GM12878 (cell line): ENCODE results near the gene TMED5. TPM values are rescaled to one million over a fixed set of nuclear protein-coding genes. Genes with fewer than 3 reads are reported as not detected.

ENCODE experiments used
- ATAC-seq: fragments of 200-7000 bp; cut with Tn5 transposase; 3 replicates; pipeline ENCODE4 v1.9.1; 2020; ENCODE audit warnings: mild to moderate bottlenecking, moderate library complexity
- BruUV-seq: library from RNA; stranded (reverse); fragments of 400-500 nt; replicated peaks from 2 replicates; lab custom pipeline; 2021; lab: Mats Ljungman, UMichigan
- CTCF ChIA-PET: fragments of 300-600 bp; sonication (Branson Sonifier 250); formaldehyde crosslinking; extraction: SDS; loops from one replicate; lab custom pipeline; 2021; ENCODE audit warnings: inconsistent platforms; lab: Yijun Ruan, JAX
- POLR2A ChIA-PET: fragments of 350-600 bp; formaldehyde crosslinking; extraction: SDS; loops from one replicate; lab custom pipeline; 2021; ENCODE audit warnings: inconsistent platforms; lab: Charles Lee
- RAD21 ChIA-PET: fragments of 300-600 bp; sonication (Branson Sonifier 250); formaldehyde crosslinking; loops from one replicate; lab custom pipeline; 2023; ENCODE audit warnings: antibody characterized with exemption; ENCODE audit not compliant: unreplicated experiment; lab: Charles Lee
- SMC1A ChIA-PET: fragments of 300-600 bp; sonication (Branson Sonifier 250); formaldehyde crosslinking; loops from one replicate; lab custom pipeline; 2023; ENCODE audit not compliant: unreplicated experiment, uncharacterized antibody; lab: Charles Lee
- DNase-seq: peaks from one replicate; pipeline ENCODE4 v3.0.0-alpha.2; 2011; ENCODE audit warnings: low read depth, low spot score
- FAIRE-seq: peaks from 3 replicates; lab custom pipeline; 2011; peaks lifted over from hg19 to GRCh38; lab: Jason Lieb, UNC
- H2AFZ ChIP-seq: 2 replicates; pipeline ENCODE4 v1.6.0; 2011; ENCODE audit warnings: low read depth, low read length, control low read depth; ENCODE audit not compliant: control insufficient read depth
- H3K27ac ChIP-seq: 2 replicates; pipeline ENCODE4 v1.5.1; 2011; ENCODE audit warnings: control low read depth; ENCODE audit not compliant: control insufficient read depth, insufficient read depth
- H3K27me3 ChIP-seq, 2 experiments: replicated peaks in 1 of 2; 2 replicates each; pipeline versions ENCODE4 v1.6.0 to v1.6.1; 2011; ENCODE audit warnings: low read length in 1 of 2; ENCODE audit not compliant: control insufficient read depth in 2 of 2, insufficient read depth in 2 of 2
- H3K36me3 ChIP-seq, 2 experiments: 2 replicates each; pipeline ENCODE4 v1.5.1; 2011; ENCODE audit warnings: low read length in 1 of 2; ENCODE audit not compliant: control insufficient read depth in 2 of 2, insufficient read depth in 2 of 2
- H3K4me1 ChIP-seq: 2 replicates; pipeline ENCODE4 v1.6.1; 2011; ENCODE audit warnings: mild to moderate bottlenecking, low read length, moderate library complexity, mixed read lengths; ENCODE audit not compliant: control insufficient read depth, insufficient read depth
- H3K4me2 ChIP-seq: 2 replicates; pipeline ENCODE4 v1.6.0; 2011; ENCODE audit warnings: control low read depth; ENCODE audit not compliant: control insufficient read depth, insufficient read depth
- H3K4me3 ChIP-seq: fragments of 200-600 bp; sonication (generic); 2 replicates; pipeline ENCODE4 v1.5.1; 2016
- H3K79me2 ChIP-seq: 2 replicates; pipeline ENCODE4 v1.6.0; 2011; ENCODE audit warnings: low read length; ENCODE audit not compliant: control insufficient read depth, insufficient read depth
- H3K9ac ChIP-seq: 2 replicates; pipeline ENCODE4 v1.8.0; 2011; ENCODE audit warnings: low read length, control low read depth, mixed read lengths; ENCODE audit not compliant: control insufficient read depth, insufficient read depth
- H3K9me3 ChIP-seq: replicated peaks from 3 replicates; pipeline ENCODE4 v1.5.1; 2011; ENCODE audit warnings: mild to moderate bottlenecking, low read length; ENCODE audit not compliant: control insufficient read depth, insufficient read depth
- H4K20me1 ChIP-seq: 2 replicates; pipeline ENCODE4 v1.6.0; 2011; ENCODE audit not compliant: control insufficient read depth, insufficient read depth
- ATF7 ChIP-seq: fragments of 450-650 bp; IDR thresholded peaks from 2 replicates; pipeline ENCODE4 v1.6.1; 2016; ENCODE audit warnings: low read depth, mild to moderate bottlenecking
- DPF2 ChIP-seq: fragments of 450-650 bp; IDR thresholded peaks from 2 replicates; pipeline ENCODE4 v1.6.1; 2017; ENCODE audit warnings: mild to moderate bottlenecking
- MEF2B ChIP-seq: fragments of 450-650 bp; IDR thresholded peaks from 2 replicates; pipeline ENCODE4 v1.6.1; 2018; ENCODE audit warnings: mild to moderate bottlenecking, moderate library complexity; ENCODE audit not compliant: partially characterized antibody, poor library complexity, severe bottlenecking
- MTA2 ChIP-seq: fragments of 450-650 bp; IDR thresholded peaks from 2 replicates; pipeline ENCODE4 v1.6.1; 2016; ENCODE audit warnings: low read depth, mild to moderate bottlenecking, moderate library complexity
- NKRF ChIP-seq: fragments of 450-650 bp; conservative IDR thresholded peaks from 2 replicates; pipeline ENCODE4 v1.6.1; 2017; ENCODE audit warnings: mild to moderate bottlenecking, moderate library complexity
- PBX3 ChIP-seq: IDR thresholded peaks from 2 replicates; pipeline ENCODE4 v1.6.1; 2011; ENCODE audit warnings: mild to moderate bottlenecking, low read depth, low read length, moderate library complexity; ENCODE audit not compliant: insufficient replicate concordance
- RBBP5 ChIP-seq: fragments of 200-600 bp; sonication (generic); conservative IDR thresholded peaks from 2 replicates; pipeline ENCODE4 v1.6.1; 2016
- RELB ChIP-seq: fragments of 450-650 bp; IDR thresholded peaks from 2 replicates; pipeline ENCODE4 v1.6.1; 2017; ENCODE audit warnings: low read depth, mild to moderate bottlenecking, moderate library complexity
- RFX5 ChIP-seq: IDR thresholded peaks from 2 replicates; pipeline ENCODE4 v1.6.1; 2011; ENCODE audit warnings: low read depth, low read length, improper control_type of control experiment
- SKIL ChIP-seq: fragments of 450-650 bp; IDR thresholded peaks from 2 replicates; pipeline ENCODE4 v1.6.1; 2017; ENCODE audit warnings: mild to moderate bottlenecking, low read depth, inconsistent platforms; ENCODE audit not compliant: poor library complexity, severe bottlenecking
- SREBF1 ChIP-seq: IDR thresholded peaks from 2 replicates; pipeline ENCODE4 v1.6.1; 2012; ENCODE audit warnings: mild to moderate bottlenecking, low read length
- SUZ12 ChIP-seq: fragments of 200-600 bp; sonication (generic); IDR thresholded peaks from one replicate; pipeline ENCODE4 v1.6.1; 2018; ENCODE audit warnings: antibody characterized with exemption, mild to moderate bottlenecking; ENCODE audit not compliant: unreplicated experiment
- WGBS: methylation state at CpG from one replicate; pipeline ENCODE4 v1.1.6; 2016; ENCODE audit warnings: low lambda C conversion rate; ENCODE audit not compliant: insufficient replicate concordance, insufficient coverage; ENCODE audit errors: missing lambda C conversion rate; 5-methylcytosine and 5-hydroxymethylcytosine counted together
- in situ Hi-C: fragments of 300-500 bp; cut with MboI; formaldehyde crosslinking; loops from 9 replicates; pipeline ENCODE4 v1.14.3; 2018; ENCODE audit warnings: mixed read lengths
- intact Hi-C: fragments of 100-400 bp; cut with micrococcal nuclease; formaldehyde crosslinking; loops from one replicate; pipeline ENCODE4 v1.14.2; 2022; ENCODE audit not compliant: unreplicated experiment
- polyA plus RNA-seq, 11 experiments: library from polyadenylated mRNA; depleted of rRNA in 4 of 11; unstranded in 6 of 11; stranded (reverse) in 5 of 11; fragments of >200 nt; fragmentation: Nextera tagmentation in 4 of 11; fragmentation: Illumina TruSeq in 1 of 11; extraction: Ambion mirVana in 4 of 11; extraction: Trizol in 1 of 11; gene quantifications; 1 replicate in 1 of 11; 2 replicates in 10 of 11; pipeline versions ENCODE4 v1.2.1 to v1.2.3, GENCODE V29; 2011 to 2016; ENCODE audit warnings: inconsistent platforms in 2 of 11, missing spikeins in 2 of 11, low read depth in 1 of 11
- total RNA-seq, 4 experiments: library from RNA; depleted of rRNA in 3 of 4; stranded (reverse); fragments of >200 nt in 3 of 4; fragmentation: Illumina TruSeq in 1 of 4; extraction: Trizol in 1 of 4; gene quantifications; 2 replicates each; pipeline versions ENCODE4 v1.2.1 to v1.2.3, GENCODE V29; 2013 to 2021
- TF ChIP-seq, protein P1 (sequence below): fragments of 450-650 bp; formaldehyde crosslinking; IDR thresholded peaks from 2 replicates; pipeline ENCODE4 v1.5.0; 2022; ENCODE audit warnings: mild to moderate bottlenecking, missing genetic modification characterization

Gene TMED5
- total and polyA plus RNA-seq, 10 of the 15 experiments (the other 5 are each of a cell fraction or from before 2014, with no cell fraction given): 18.5 to 80.6 (median 54.0) TPM

DNA sequence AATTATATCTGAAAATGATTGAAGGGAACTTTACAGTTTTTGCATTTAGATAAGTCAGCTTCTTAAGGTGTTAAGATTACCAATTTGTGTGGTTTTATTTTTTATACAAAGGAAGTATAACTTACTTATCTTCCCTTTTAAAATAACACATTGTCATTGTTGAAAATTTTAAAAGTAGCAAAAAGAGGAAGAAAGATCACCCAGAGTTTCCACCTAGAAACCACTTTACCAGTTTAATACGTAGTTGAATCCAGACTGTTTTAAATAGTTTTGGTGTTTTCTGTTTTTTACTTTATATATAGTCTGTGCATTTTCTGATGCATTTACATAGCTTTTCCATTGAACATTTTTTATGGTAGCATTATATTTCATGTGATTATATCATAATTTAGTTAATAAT lies 6.5 kb upstream of the TMED5 start:
- ChIA-PET RAD21 (interaction anchor here (0.5 to 1.7 kb wide), 3 partner anchors 14 to 106 kb away, joined by 3 to 7 read pairs (median 6); no protein-coding TSS in a partner anchor), POLR2A (no interaction called here), CTCF (no interaction called here), SMC1A (interaction anchor here (0.7 to 0.8 kb wide), 2 partner anchors 9 to 20 kb away, joined by 3 read pairs; no protein-coding TSS in a partner anchor)
- Histone ChIP-seq H3K27ac (peak overlapping the region; percentile 57), H2AFZ (no peak overlapping the region), H3K27me3 (no peaks in the 10 kb centered on the region), H3K4me2 (peak overlapping the region; percentile 57; the same call in 1 of the 2 replicates), H3K9ac (no peak overlapping the region), H3K36me3 (no peaks in the 10 kb centered on the region), H3K4me3 (no peak overlapping the region), H3K4me1 (peaks cover 5% of the 10 kb centered on the region; the same call in 1 of the 2 replicates), H3K9me3 (no peaks in the 10 kb centered on the region; the same call in 2 of the 3 replicates), H4K20me1 (no peaks in the 10 kb centered on the region), H3K79me2 (peaks cover 34% of the 10 kb centered on the region)
- FAIRE-seq: no peak
- WGBS: 0% methylated on average over 1 of the region's 1 CpG
- no peak for DNase-seq
- in situ Hi-C loops (no loop called here), intact Hi-C loops (no loop called here)
- peak; percentile 67 for ATAC-seq
- no TSS peak for BruUV-seq
- TF ChIP-seq ATF7: peak; percentile 65
- peak; percentile 24 for TF ChIP-seq MEF2B
- TF ChIP-seq, protein P1, sequence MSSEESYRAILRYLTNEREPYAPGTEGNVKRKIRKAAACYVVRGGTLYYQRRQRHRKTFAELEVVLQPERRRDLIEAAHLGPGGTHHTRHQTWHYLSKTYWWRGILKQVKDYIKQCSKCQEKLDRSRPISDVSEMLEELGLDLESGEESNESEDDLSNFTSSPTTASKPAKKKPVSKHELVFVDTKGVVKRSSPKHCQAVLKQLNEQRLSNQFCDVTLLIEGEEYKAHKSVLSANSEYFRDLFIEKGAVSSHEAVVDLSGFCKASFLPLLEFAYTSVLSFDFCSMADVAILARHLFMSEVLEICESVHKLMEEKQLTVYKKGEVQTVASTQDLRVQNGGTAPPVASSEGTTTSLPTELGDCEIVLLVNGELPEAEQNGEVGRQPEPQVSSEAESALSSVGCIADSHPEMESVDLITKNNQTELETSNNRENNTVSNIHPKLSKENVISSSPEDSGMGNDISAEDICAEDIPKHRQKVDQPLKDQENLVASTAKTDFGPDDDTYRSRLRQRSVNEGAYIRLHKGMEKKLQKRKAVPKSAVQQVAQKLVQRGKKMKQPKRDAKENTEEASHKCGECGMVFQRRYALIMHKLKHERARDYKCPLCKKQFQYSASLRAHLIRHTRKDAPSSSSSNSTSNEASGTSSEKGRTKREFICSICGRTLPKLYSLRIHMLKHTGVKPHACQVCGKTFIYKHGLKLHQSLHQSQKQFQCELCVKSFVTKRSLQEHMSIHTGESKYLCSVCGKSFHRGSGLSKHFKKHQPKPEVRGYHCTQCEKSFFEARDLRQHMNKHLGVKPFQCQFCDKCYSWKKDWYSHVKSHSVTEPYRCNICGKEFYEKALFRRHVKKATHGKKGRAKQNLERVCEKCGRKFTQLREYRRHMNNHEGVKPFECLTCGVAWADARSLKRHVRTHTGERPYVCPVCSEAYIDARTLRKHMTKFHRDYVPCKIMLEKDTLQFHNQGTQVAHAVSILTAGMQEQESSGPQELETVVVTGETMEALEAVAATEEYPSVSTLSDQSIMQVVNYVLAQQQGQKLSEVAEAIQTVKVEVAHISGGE (CRISPR knock-in tag): no peak
- peak; percentile 72; the same call in 1 of the 2 replicates for TF ChIP-seq RELB
- peak; percentile 44; the same call in 1 of the 2 replicates for TF ChIP-seq DPF2
- no peak for TF ChIP-seq SREBF1
- no peak for TF ChIP-seq RFX5
- TF ChIP-seq PBX3: no peak
- TF ChIP-seq NKRF: no peak
- peak; percentile 67; the same call in 1 of the 2 replicates for TF ChIP-seq MTA2
- no peak for TF ChIP-seq SUZ12
- TF ChIP-seq RBBP5: no peak
- no peak for TF ChIP-seq SKIL
